GM15510 (cell line): ENCODE measurements around the gene KHDRBS2.

ENCODE experiments used
- POLR2A ChIP-seq: IDR thresholded peaks from 3 replicates; pipeline ENCODE4 v1.6.1; 2011; ENCODE audit warnings: borderline replicate concordance; ENCODE audit not compliant: insufficient read length; ENCODE audit errors: extremely low read depth

The KHDRBS2 gene

DNA sequence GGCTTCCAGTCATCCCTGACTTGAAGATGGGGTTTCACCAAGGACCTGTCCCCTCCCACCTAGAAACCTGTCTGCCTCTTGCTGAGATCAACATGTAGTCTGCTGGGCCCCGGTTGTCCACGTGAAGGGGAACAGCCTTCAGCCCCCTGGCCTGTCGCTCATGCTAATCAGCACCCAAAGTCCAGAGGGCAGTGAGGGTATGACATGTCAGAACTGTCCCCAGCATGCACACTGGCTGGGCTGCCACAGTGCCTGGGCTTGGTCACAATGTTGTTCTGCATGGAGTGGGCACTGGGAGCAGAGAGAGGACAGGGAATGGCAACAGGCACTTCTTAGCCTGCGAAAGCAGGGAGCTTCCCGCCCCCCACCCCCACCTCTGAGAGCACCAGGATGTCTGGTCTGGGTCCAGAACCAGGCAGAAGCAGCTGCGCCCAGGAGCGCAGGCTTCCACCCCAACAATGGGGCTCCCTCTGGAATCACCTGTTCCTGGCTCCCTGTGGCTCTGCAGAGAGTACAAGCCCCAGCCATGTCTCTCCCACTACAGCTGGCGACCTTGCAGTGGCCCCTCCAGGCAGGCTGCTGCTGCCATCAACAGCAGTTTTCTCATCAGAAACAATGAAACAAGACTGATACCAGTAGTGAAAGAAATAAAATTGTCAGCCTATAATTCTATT, 182.7 kb downstream of the KHDRBS2 start:
- TF ChIP-seq POLR2A: no peak

DNA sequence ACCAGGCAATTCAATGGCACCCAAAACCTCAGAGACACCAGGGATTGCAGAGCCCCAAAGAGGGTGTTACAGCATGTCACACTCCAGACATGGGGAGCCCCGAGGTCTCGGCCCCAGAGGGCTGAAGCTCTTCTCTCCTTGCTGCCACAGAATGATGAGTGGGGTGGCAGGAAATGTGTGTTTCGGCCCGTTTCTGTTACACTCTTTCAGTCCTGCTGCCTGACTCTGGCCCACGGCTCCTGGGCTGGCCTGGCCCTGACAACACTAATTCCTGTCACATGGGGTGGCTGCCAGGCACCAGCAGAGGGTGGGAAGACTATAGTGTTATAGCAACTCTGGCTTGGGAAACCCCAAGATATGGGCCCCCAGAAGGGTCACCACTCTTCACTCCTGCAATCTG, 183.6 kb downstream of the KHDRBS2 start:
- TF ChIP-seq POLR2A: no peak

DNA sequence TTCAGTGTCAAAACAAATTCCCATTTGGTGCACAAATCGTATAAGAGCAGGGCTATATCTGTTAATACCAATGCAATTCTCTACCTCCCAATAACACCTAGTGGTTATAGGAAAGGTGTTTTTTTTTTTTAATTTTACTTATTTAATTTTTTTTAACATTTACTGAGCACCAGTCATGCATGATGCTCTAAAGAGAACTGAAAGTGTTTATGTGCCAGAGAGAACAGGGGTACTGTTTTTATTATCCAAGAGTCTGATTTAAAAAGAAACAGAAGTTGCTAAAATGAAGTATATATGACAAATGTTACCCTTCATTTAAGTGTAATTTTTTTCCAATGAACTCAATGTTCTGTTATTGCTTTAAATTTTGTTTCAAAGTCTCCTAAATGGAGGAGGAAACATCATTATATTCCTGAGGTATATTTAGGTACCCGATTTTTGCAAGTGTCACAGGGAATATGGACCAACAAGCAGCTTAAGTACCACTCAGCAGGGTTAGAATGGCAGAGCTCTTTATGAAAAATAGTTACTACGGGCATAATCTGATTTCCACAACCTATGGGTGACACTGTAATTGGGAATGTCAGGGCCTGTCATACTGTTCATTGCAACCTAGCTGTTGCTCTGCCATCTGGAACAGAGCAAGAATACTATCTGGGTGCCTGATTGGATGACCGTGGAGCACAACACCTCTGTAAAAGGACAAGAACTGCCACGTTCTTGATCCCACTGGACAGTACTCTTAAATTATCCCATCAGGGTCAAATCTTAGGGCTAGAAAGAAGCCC, 195.4 kb downstream of the KHDRBS2 start:
- no peak for TF ChIP-seq POLR2A

DNA sequence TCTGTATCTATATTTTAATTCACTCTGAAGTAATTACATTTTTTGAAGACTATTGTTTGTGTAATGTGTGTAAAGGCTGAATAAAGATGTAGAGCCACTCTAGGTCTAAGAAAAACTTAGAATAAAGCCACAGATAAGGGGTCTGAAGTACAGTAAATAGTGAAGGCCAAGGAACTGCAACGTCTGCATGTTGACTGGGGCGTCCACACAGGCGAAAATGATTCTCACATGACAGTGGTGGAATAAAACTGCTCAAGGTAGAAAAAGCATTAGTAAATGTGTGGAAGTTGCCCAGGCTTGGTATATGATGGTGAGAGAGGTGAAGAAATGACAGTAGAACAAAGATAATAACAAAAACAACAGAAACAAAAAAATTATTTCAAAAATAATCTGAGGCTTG, 196.2 kb downstream of the KHDRBS2 start:
- no peak for TF ChIP-seq POLR2A

DNA sequence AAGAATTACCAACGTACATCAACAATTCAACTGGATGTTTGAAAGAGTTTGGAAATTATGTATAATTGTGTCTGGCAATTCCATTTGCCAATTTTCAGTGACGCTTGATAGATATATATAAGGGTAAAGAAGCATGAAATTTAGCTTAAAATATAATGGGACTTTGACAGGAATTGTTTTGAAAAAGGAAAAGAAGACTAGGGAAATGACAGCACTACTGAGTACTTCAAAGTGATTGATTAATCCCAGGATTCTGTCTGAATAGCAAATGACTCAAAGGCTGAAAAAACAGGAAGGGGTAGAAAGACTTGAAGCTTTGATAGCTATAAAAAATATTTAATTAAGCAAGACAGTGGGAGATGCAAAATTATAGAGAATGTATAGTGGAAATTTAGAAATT, 200.0 kb downstream of the KHDRBS2 start:
- TF ChIP-seq POLR2A: no peak

DNA sequence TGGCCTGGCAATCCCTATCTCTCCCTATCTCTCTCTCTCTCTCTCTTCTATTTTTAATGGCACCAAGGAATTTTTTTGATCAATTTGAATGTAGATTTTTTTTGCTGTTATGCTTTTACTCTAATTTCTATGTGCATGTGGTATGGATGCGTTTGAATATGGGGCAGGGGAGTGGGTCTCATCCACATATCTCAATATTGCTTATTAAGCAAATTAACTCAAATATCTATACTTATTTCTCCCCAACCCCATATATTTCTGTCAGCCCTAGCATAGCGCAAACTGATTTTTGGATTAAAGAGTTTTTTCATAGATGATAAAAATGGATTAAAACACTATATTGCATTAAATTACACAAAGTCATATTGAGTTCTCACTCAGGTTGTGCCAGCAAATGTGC, 210.2 kb downstream of the KHDRBS2 start:
- TF ChIP-seq POLR2A: no peak

DNA sequence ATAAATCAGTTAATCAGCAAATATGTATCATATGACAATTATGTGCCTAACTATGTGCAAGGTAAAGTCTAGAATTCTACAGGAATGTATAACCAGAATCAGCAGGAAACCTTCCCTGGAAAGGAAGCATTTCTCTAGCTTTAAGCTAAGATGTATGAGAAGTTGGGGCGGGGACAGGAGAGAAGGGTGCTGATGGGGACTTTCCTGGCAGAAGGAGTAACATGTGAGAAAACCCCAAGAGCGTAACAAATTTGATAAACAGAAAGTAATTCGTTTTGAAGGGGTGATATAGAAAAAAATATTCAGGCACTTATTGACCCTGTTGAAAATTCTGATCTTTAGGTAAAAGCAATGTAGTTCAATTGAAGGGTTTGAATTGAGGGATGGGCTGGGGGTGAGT, 226.1 kb downstream of the KHDRBS2 start:
- no peak for TF ChIP-seq POLR2A

DNA sequence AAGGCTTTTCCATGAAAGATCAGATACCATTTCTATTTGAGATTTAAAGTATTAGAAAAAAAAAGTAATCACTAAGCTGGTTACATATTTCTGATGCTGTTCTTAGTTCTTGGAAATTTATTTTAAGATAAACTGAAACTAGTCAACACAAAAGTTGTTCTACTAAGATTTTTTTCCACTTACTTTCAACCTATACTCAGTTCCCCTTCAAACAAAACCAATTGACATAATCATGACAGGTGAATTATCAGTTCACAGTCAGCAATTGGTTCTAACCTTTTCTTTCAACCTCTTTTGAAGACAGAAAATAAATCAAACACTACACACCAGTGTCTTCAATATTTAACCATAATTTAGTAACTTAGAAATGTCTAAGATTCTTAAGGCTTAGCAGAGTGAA, 228.7 kb downstream of the KHDRBS2 start:
- TF ChIP-seq POLR2A: no peak

DNA sequence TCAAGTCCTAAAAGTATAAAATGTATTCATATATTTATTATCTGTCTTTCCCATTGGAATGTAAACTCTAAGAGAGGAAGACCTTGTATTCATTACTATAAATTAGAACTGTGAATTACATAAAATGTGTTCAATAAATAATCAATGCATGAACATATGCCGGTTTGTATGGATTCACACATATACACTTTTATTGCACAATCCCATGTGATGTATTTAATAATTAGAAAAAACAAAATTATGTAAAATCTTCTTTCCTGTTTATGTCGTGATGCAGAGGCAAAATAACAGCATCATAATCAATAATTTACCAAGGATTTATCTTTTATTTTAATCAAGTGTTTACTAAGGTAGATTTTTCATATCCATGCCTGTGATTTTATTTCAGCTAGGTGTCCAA, 240.5 kb downstream of the KHDRBS2 start:
- TF ChIP-seq POLR2A: no peak

DNA sequence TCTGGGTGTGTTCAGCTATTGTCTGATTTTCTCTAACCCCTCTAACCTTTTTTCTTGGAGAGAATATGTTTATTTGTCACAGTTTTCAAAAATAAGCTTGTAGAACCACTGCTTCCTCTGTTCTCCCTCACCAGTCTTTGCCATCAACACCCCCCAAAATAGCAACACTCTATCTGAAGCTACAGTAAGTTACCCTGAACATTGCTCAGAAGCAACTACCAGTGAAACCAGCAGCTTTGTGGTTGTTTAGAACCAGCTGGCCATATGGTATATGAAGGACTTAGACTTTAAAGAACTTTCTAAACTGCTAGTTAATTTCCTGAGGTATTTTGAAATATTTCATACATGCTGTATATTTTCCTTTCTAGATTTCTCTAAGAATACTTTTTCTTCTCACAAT, 242.9 kb downstream of the KHDRBS2 start:
- TF ChIP-seq POLR2A: no peak

DNA sequence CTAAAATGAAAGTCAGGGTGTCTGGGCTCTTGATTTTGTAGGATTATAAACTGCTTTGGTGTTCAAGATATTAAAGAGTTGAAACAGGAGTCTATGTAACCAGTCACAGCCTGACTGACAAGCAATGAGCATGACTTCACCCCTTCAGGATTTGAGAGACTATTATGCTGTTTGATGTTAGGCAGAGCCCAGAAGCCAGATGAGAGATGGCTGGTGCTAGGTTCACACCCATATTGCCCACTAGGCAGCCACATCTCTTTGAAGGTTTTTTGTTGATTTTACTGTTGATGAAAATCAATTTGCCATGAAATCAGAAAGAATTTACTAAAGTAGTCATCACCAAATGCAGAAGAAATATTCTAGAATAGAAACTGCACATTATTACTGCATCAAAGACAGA, 243.6 kb downstream of the KHDRBS2 start:
- TF ChIP-seq POLR2A: no peak

DNA sequence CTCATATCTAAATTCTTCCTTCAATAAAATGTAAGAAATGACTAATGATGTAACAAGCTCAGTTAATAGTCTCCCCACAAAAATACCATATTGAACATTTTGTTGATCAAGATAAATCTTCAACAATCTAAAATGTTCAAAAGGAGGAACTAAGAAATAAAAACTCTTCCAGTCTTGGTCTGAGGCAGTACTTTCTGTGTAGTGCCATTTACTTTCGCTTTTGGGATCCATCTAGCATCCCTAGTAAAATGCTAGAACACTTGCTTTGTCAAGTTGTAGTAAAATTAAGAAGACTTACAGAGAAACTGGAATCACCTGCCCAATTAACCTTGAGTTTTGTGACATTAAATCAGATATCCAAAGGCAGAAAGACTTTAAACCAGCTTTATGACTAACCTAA, 246.4 kb downstream of the KHDRBS2 start:
- no peak for TF ChIP-seq POLR2A

DNA sequence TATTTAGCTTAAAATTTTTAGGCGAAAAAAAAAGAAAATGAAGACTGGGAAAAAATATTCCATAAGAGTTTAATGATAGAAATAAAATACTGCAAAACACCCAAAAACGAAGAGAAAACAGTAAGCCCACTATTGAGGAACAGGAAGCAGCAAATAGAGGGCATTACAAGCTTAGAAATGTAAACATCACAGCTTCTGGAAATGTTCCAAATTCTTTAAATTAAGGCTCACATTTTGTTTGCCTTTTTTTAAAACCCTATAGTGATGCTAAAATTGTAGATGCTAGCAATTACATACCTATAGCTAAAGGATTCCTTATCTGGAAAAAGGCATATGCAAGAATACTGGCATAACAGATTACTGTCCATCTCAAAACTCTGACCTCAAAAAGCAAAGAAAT, 248.6 kb downstream of the KHDRBS2 start:
- no peak for TF ChIP-seq POLR2A

DNA sequence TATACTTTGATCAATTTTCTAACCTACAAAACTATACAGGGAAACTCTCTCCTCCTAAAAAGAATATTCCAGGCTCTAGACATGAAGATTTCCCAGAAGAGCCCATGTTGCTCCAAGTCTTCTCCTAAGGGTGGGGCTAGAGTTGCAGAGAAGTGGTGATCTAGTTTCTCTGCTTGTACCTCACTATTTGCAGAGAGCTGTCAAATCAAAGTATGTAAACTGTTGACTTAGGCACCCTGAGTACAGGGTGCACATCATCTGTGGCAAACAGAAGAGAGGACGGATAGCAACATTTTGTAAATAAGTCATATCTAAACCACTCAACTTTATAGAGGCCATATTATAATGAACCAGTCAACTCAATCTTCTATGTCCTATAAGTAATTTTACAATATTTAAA, 250.1 kb downstream of the KHDRBS2 start:
- TF ChIP-seq POLR2A: no peak

DNA sequence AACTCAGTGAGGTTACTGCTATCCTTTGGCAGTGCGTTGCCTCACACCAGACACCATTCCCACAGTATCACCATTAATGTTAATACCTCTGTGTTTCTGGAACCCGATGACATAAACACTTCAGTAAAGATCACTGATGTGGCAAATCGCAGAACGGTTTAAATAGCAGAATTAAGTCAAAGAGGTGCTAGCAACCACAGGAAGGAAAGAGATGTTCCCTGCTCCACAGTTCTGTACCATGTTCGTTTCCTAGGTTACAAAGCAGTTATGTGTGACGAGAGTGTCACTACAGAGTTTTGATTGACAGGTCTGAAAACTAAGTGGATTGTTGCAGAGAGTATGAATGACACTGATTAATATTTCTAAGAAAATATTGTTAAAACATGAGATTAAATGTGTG, 272.3 kb downstream of the KHDRBS2 start:
- no peak for TF ChIP-seq POLR2A

DNA sequence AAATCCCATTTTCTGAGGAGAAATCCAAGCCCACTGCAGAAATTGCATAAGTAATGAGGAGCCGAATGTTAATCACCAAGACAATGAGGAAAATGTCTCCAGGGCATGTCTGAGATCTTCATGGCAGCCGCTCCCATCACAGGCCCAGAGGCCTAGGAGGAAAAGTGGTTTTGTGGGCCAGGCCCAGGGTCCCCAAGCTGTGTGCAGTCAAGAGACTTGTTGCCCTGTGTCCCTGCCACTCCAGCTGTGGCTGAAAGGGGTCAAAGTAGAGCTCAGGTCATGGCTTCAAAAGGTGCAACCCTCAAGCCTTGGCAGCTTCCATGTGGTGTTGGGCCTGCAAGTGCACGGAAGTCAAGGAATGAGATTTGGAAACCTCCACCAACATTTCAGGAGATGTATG, 276.6 kb downstream of the KHDRBS2 start:
- TF ChIP-seq POLR2A: no peak
